Cardiac fibroblast (primary cell): ENCODE measurements around the gene AFF1.
A peak's percentile ranks its signal among the peaks of the same experiment; 100 is the strongest.

ENCODE experiments used
- DNase-seq, 2 donors: peaks; one replicate each; pipeline versions ENCODE4 v3.0.0 to v3.0.0-alpha.2; 2010; ENCODE audit warnings: low read depth in 2 of 2
- H3K4me3 ChIP-seq, 2 donors: replicated peaks in 1 of 2; 1 replicate in 1 of 2; 2 replicates in 1 of 2; pipeline ENCODE4 v1.5.1; 2011; ENCODE audit warnings: low read depth in 2 of 2, low read length in 2 of 2, mild to moderate bottlenecking in 2 of 2, moderate library complexity in 1 of 2
- TF ChIP-seq, protein P1 (sequence below): IDR thresholded peaks from one replicate; pipeline ENCODE4 v1.5.1; 2011; ENCODE audit warnings: low read depth, mild to moderate bottlenecking, low read length, inconsistent platforms

Gene AFF1

DNA sequence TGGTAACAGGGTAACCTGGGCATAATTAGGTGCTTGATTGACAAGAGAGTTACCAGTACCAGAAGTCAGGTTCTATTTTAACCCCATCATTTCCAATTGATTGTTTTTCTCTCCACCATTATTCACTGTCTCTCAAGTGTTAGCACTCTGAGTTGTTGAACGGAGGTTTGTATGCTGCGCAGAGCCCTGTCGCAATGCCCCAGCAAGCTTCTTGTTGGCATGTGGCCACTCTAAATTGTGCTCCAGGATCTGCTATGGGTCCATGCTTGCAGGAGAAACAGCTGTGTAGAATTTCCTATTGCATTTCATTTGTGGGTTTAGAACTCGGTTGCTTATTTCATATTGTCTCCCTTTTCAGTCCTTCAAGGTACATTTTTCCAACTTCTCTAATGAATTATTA is 187.4 kb downstream of the AFF1 start:
- DNase-seq: peak in 1 of 2 donors; percentile 25
- TF ChIP-seq, protein P1, sequence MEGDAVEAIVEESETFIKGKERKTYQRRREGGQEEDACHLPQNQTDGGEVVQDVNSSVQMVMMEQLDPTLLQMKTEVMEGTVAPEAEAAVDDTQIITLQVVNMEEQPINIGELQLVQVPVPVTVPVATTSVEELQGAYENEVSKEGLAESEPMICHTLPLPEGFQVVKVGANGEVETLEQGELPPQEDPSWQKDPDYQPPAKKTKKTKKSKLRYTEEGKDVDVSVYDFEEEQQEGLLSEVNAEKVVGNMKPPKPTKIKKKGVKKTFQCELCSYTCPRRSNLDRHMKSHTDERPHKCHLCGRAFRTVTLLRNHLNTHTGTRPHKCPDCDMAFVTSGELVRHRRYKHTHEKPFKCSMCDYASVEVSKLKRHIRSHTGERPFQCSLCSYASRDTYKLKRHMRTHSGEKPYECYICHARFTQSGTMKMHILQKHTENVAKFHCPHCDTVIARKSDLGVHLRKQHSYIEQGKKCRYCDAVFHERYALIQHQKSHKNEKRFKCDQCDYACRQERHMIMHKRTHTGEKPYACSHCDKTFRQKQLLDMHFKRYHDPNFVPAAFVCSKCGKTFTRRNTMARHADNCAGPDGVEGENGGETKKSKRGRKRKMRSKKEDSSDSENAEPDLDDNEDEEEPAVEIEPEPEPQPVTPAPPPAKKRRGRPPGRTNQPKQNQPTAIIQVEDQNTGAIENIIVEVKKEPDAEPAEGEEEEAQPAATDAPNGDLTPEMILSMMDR: no peak
- H3K4me3 ChIP-seq: no peak overlapping the region

DNA sequence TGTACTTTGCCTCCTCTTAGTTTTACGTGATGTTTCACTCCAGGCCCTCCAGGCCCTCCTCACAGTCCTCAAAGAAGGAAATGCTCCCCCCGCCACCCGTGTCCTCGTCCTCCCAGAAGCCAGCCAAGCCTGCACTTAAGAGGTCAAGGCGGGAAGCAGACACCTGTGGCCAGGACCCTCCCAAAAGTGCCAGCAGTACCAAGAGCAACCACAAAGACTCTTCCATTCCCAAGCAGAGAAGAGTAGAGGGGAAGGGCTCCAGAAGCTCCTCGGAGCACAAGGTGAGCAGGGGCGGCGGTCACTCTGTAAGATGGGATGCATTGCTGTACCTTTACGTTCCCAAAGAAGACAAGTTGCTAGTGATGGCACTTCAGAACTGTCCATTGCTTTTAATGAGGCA is 191.2 kb downstream of the AFF1 start:
- TF ChIP-seq, protein P1: no peak
- H3K4me3 ChIP-seq: no peak overlapping the region
- DNase-seq: no peak

DNA sequence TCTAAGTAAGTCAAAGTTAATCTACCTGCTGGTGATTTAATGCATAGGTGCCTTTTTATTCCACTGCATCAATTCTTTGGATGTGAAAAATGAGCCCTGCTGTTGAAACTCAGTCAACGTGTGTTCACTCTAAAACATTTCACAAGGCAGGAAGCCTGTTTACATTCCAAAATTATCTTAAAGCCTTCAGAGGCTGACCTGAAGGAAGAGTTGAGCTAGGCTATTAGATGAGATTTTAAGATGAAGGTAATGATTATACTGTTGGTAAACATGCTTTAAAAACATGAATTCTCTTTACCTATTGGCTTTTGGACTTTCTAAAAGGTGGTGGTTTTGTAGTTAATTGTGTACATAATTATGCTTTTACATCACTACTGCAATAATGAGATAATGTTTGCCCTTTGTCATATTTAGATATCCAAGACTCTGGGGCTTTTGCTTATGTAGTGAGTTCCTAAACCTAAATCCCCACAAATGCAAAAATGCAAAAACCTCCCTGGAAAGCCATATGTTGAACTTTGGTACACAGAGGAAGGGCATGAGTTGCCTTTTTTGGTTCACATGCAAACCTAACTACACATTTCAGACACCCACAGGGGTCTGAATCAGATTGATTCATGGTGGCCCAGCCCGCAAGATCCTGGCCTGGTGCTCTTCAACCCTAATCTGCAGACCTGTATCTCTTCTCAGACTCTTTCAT is 193.3 kb downstream of the AFF1 start:
- no peak overlapping the region for H3K4me3 ChIP-seq
- TF ChIP-seq, protein P1: no peak
- DNase-seq: no peak

DNA sequence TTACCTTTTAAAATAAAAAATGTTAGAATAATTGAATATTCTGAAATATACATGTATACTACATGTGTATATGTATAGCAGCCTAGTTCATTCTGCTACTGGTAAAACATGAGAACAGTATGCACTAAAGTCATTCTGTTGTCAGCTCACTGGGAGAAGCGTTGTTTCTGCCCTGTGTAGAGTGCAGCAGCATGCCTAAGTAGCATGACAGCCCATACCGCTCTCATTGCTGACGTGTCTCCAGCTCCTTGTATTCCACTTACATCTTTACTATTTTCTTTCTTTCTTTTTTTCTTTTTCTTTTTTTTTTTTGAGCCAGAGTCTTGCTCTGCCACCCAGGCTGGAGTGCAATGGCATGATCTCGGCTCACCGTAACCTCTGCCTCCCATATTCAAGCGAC is 194.9 kb downstream of the AFF1 start:
- no peak overlapping the region for H3K4me3 ChIP-seq
- TF ChIP-seq, protein P1: no peak
- no peak for DNase-seq

DNA sequence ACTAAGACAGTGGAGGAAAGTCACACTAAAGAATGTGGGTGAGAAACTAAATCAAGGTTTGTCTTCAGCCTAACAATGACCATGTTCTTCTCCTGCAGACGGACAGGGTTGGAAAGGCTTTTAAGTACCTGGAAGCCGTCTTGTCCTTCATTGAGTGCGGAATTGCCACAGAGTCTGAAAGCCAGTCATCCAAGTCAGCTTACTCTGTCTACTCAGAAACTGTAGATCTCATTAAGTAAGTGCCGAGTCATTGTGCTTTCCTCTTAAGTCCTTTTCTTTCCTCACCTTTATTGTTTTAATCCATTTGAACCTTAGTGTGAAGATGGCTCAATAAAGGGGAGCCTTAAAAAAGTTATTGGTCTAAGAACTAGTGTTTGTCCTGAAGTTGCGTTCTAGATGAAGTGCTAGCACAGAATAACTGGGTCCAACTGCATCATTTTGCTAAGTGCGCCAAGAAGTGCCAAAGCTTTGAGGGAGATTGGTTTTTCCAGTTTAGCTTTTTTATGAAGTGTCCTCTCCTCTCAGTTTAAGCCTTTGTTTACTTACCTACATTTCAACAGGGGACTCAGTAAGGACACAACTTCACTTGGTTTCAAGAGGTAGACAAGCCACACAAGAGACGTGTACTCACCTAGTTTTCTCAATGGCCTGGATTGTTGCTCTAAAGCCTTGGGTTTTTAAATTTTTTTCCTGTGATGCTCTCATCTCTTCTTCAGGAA is 196.3 kb downstream of the AFF1 start:
- no peak overlapping the region for H3K4me3 ChIP-seq
- TF ChIP-seq, protein P1: no peak
- no peak for DNase-seq

DNA sequence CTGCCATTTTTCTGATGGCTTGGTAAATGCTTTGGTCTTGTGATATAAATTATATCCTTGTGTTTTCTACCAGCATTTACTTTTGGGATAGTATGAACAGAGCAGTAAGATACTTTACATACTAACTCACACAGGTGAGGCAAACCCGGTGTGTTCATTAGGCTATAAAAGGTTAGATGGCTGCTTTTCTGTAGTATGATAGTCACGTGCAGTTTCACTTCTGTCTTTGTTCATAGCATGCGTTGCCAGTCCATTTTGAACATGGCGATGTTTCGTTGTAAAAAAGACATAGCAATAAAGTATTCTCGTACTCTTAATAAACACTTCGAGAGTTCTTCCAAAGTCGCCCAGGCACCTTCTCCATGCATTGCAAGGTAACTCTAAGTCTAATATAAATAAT is 197.2 kb downstream of the AFF1 start:
- DNase-seq: no peak
- H3K4me3 ChIP-seq: no peak overlapping the region
- TF ChIP-seq, protein P1: no peak
